Activated CD4-positive, alpha-beta T cell treated with anti-CD3 and anti-CD28 coated beads, Interleukin-2, amount 50 U/mL, for 24 hours (primary cell): ENCODE measurements around the gene COPG1.
A peak's percentile ranks its signal among the peaks of the same experiment; 100 is the strongest.
"Not testable (repeated sequence)": the region's sequence is repeated elsewhere in the genome, so short reads cannot be mapped to it uniquely, and the experiment has no call there.

Source experiments
- DNase-seq, 2 donors: peaks; one replicate each; pipeline ENCODE4 v3.0.0-alpha.2; 2020; ENCODE audit warnings: low read depth in 1 of 2, low spot score in 1 of 2

COPG1 gene

GRCh38 chr3:129240436-129240835 lies 9.0 kb upstream of the COPG1 start:
- no peak for DNase-seq

- DNase-seq = no peak
These were observed 4.3 kb upstream of the COPG1 start for GRCh38 chr3:129245141-129245540.

- peak; percentile 44 to 73 for DNase-seq
These were observed 3.6 kb upstream of the COPG1 start for GRCh38 chr3:129245641-129246306.

- no peak for DNase-seq
These were observed 2.8 kb upstream of the COPG1 start for GRCh38 chr3:129246636-129247035.

GRCh38 chr3:129248286-129248979 lies 973 bp upstream of the COPG1 start:
- no peak for DNase-seq

- no peak for DNase-seq
These were observed 3.3 kb downstream of the COPG1 start for GRCh38 chr3:129252748-129253147.

GRCh38 chr3:129254536-129255230 lies 5.3 kb downstream of the COPG1 start:
- DNase-seq = no peak

- DNase-seq = no peak
These were observed 6.9 kb downstream of the COPG1 start for GRCh38 chr3:129256270-129256669.

GRCh38 chr3:129257609-129258008 lies 8.2 kb downstream of the COPG1 start:
- no peak for DNase-seq

GRCh38 chr3:129259612-129260477 lies 10.4 kb downstream of the COPG1 start:
- DNase-seq = no peak

- no peak for DNase-seq
These were observed 11.2 kb downstream of the COPG1 start for GRCh38 chr3:129260606-129261005.

GRCh38 chr3:129261894-129262293 lies 12.5 kb downstream of the COPG1 start:
- DNase-seq = no peak

GRCh38 chr3:129263161-129263910 lies 13.9 kb downstream of the COPG1 start:
- DNase-seq = no peak

GRCh38 chr3:129264994-129265393 lies 15.6 kb downstream of the COPG1 start:
- not testable (repeated sequence) for DNase-seq

- no peak for DNase-seq
These were observed 17.2 kb downstream of the COPG1 start for GRCh38 chr3:129266651-129267050.

GRCh38 chr3:129268396-129268795 lies 19.0 kb downstream of the COPG1 start:
- DNase-seq = no peak

- DNase-seq = no peak
These were observed 22.3 kb downstream of the COPG1 start for GRCh38 chr3:129271674-129272073.

GRCh38 chr3:129276385-129276784 lies 27.0 kb downstream of the COPG1 start:
- DNase-seq = no peak

GRCh38 chr3:129277829-129278271 lies 28.4 kb downstream of the COPG1 start:
- no peak for DNase-seq

GRCh38 chr3:129278439-129278965 lies 29.1 kb downstream of the COPG1 start, which contains the start of gene HMCES:
Gene HMCES, plus strand, starts transcription at chr3:129278870. Its CDS starts 863 bp downstream, at chr3:129279733.
- DNase-seq = peak; percentile 85 to 86
